ENCODE results near the gene ZBTB32.

The ZBTB32 gene

DNA sequence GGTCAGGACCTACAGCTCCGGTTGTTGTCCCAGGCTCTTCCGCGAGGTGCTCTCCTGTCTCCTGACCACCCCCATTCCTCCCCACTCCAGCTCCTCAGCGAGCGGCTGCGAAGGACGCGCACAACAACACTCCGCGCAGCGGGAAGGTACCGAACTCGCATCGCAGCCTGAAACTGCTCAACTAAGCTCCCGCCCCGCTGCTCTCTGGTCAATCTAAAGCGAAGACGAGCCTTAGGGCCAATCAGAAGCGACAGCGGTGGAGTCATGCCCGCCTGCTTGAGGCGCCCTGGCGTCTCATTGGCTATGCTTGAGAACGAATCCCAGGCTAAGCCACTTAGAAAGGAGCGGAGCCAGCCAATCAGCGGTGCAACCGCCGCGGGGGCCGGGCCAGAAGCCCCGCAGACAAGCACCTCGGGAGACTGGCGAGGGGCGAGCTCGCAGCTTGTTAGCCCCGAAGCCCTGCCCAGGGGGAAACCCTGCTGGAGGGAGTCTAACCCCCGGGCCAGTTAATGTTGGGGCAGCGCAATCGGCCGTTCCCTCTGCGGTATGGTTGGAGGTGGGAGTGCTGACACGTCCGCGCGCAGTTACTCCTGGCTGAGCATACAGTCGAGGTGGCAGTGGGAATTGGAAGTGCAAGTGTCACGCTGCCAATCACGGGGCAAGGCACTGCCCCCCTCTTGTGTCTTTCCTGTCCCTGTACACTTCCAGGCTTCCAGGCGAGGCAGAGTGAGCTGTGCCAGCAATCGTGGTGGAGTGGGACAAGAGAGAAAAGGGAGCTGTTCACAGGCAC, 1.9 kb upstream of the ZBTB32 start (continued):
- TF ChIP-seq, protein P1, sequence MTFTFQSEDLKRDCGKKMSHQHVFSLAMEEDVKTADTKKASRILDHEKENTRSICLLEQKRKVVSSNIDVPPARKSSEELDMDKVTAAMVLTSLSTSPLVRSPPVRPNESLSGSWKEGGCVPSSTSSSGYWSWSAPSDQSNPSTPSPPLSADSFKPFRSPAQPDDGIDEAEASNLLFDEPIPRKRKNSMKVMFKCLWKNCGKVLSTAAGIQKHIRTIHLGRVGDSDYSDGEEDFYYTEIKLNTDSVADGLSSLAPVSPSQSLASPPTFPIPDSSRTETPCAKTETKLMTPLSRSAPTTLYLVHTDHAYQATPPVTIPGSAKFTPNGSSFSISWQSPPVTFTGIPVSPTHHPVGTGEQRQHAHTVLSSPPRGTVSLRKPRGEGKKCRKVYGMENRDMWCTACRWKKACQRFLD (tag by site-specific recombination; IDR thresholded peaks at IDR 0.05) = no peak
- peak; percentile 94; the same call in 1 of the 2 replicates for TF ChIP-seq REPIN1 (tag by site-specific recombination; IDR thresholded peaks at IDR 0.05; ENCODE audit: low read depth)
- TF ChIP-seq, protein P2, sequence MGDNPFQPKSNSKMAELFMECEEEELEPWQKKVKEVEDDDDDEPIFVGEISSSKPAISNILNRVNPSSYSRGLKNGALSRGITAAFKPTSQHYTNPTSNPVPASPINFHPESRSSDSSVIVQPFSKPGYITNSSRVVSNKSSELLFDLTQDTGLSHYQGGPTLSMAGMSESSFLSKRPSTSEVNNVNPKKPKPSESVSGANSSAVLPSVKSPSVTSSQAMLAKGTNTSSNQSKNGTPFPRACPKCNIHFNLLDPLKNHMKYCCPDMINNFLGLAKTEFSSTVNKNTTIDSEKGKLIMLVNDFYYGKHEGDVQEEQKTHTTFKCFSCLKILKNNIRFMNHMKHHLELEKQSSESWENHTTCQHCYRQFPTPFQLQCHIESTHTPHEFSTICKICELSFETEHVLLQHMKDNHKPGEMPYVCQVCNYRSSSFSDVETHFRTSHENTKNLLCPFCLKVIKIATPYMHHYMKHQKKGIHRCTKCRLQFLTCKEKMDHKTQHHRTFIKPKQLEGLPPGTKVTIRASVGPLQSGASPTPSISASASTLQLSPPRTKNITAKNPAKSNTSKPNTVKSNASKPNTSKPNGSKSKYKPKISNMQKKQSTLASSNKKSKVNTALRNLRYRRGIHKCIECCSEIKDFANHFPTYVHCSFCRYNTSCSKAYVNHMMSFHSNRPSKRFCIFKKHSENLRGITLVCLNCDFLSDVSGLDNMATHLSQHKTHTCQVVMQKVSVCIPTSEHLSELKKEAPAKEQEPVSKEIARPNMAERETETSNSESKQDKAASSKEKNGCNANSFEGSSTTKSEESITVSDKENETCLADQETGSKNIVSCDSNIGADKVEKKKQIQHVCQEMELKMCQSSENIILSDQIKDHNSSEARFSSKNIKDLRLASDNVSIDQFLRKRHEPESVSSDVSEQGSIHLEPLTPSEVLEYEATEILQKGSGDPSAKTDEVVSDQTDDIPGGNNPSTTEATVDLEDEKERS (tag by site-specific recombination; IDR thresholded peaks at IDR 0.05) = no peak
- no peak for TF ChIP-seq MYNN (tag by site-specific recombination; IDR thresholded peaks at IDR 0.05; ENCODE audit: borderline replicate concordance)
- TF ChIP-seq ZNF76 (tag by site-specific recombination; IDR thresholded peaks at IDR 0.05; ENCODE audit: borderline replicate concordance, low read depth) = peak; percentile 72; the same call in 1 of the 2 replicates
- no peak for TF ChIP-seq SCRT2 (tag by site-specific recombination; IDR thresholded peaks at IDR 0.05)
- TF ChIP-seq ZNF629 (tag by site-specific recombination; IDR thresholded peaks at IDR 0.05) = peak; percentile 51
- 0 out of 2 replicates have a peak, but pooled peaks have one; percentile 18 for TF ChIP-seq ZNF664 (tag by site-specific recombination; IDR thresholded peaks at IDR 0.05)
- TF ChIP-seq ZNF473 (tag by site-specific recombination; IDR thresholded peaks at IDR 0.05) = no peak
- no peak for TF ChIP-seq ZNF571 (tag by site-specific recombination; IDR thresholded peaks at IDR 0.05)
- peak; percentile 94 for TF ChIP-seq SP3 (tag by site-specific recombination; IDR thresholded peaks at IDR 0.05)
- no peak for TF ChIP-seq ZNF549 (tag by site-specific recombination; IDR thresholded peaks at IDR 0.05)
- TF ChIP-seq YY1 (tag by site-specific recombination; IDR thresholded peaks at IDR 0.05) = no peak
- TF ChIP-seq ZNF202 (tag by site-specific recombination; IDR thresholded peaks at IDR 0.05; ENCODE audit: borderline replicate concordance) = no peak
- TF ChIP-seq ZNF140 (tag by site-specific recombination; IDR thresholded peaks at IDR 0.05) = no peak
- TF ChIP-seq, protein P3, sequence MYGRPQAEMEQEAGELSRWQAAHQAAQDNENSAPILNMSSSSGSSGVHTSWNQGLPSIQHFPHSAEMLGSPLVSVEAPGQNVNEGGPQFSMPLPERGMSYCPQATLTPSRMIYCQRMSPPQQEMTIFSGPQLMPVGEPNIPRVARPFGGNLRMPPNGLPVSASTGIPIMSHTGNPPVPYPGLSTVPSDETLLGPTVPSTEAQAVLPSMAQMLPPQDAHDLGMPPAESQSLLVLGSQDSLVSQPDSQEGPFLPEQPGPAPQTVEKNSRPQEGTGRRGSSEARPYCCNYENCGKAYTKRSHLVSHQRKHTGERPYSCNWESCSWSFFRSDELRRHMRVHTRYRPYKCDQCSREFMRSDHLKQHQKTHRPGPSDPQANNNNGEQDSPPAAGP (tag by site-specific recombination; IDR thresholded peaks at IDR 0.05) = peak; percentile 72
- peak; percentile 88 for TF ChIP-seq FEZF1 (tag by site-specific recombination; IDR thresholded peaks at IDR 0.05)
- no peak for TF ChIP-seq ZNF580 (tag by site-specific recombination; IDR thresholded peaks at IDR 0.05)
- TF ChIP-seq ZFP69B (tag by site-specific recombination; IDR thresholded peaks at IDR 0.05) = no peak; the same call in 1 of the 2 replicates
- no peak for TF ChIP-seq ZNF266 (tag by site-specific recombination; IDR thresholded peaks at IDR 0.05; ENCODE audit: low read depth)
- no peak for TF ChIP-seq GFI1B (tag by site-specific recombination; IDR thresholded peaks at IDR 0.05)
- TF ChIP-seq ZNF366 (tag by site-specific recombination; conservative IDR thresholded peaks at IDR 0.05) = no peak
- TF ChIP-seq ZNF274 (IDR thresholded peaks at IDR 0.05; ENCODE audit: low read length) = no peak
- no peak for TF ChIP-seq ZNF274 (tag by site-specific recombination; IDR thresholded peaks at IDR 0.05; ENCODE audit: borderline replicate concordance)
- 0 out of 2 replicates have a peak, but pooled peaks have one; percentile 1 for TF ChIP-seq KLF7 (tag by site-specific recombination; IDR thresholded peaks at IDR 0.05; ENCODE audit: borderline replicate concordance)
- TF ChIP-seq ZNF610 (tag by site-specific recombination; IDR thresholded peaks at IDR 0.05; ENCODE audit: borderline replicate concordance) = no peak; the same call in 1 of the 2 replicates
- peak; percentile 78 for TF ChIP-seq SP7 (tag by site-specific recombination; IDR thresholded peaks at IDR 0.05)
- no peak for TF ChIP-seq ZNF248 (tag by site-specific recombination; IDR thresholded peaks at IDR 0.05)
- peak; percentile 94 for TF ChIP-seq PRDM4 (tag by site-specific recombination; IDR thresholded peaks at IDR 0.05)
- TF ChIP-seq ZNF626 (tag by site-specific recombination; IDR thresholded peaks at IDR 0.05) = no peak
- no peak for TF ChIP-seq ZNF521 (tag by site-specific recombination; IDR thresholded peaks at IDR 0.05)
- TF ChIP-seq ZNF341 (tag by site-specific recombination; IDR thresholded peaks at IDR 0.05; ENCODE audit: low read depth) = peak; percentile 88
- TF ChIP-seq ZBTB8A (tag by site-specific recombination; IDR thresholded peaks at IDR 0.05) = peak; percentile 71
- TF ChIP-seq ZNF830 (tag by site-specific recombination; IDR thresholded peaks at IDR 0.05; ENCODE audit: low read depth) = no peak

All from HEK293 (cell line).